Body of pancreas (tissue), 4 donors: ENCODE data around the gene NR3C2. TPM values are rescaled to one million over a fixed set of nuclear protein-coding genes. Genes with fewer than 3 reads are reported as not detected.
"Not testable (repeated sequence)": the region's sequence is repeated elsewhere in the genome, so short reads cannot be mapped to it uniquely, and the experiment has no call there.

ENCODE experiments used
- ATAC-seq: fragments of 150-250 bp; one replicate; pipeline ENCODE4 v1.9.1; 2016
- DNase-seq, 4 donors: peaks; one replicate each; pipeline ENCODE4 v3.0.0-alpha.2; 2019
- H3K27ac ChIP-seq, 4 donors: fragments of 200-600 bp; sonication (generic); 1 replicate in 3 of 4; 2 replicates in 1 of 4; pipeline versions ENCODE4 v1.5.1 to v1.6.1; 2016 to 2019; ENCODE audit warnings: mild to moderate bottlenecking in 1 of 4, mixed read lengths in 1 of 4, moderate library complexity in 1 of 4
- H3K27me3 ChIP-seq, 2 donors: fragments of 200-600 bp; sonication (generic); one replicate each; pipeline ENCODE4 v1.6.0; 2016; ENCODE audit warnings: mild to moderate bottlenecking in 1 of 2
- H3K36me3 ChIP-seq, 2 donors: fragments of 200-600 bp; sonication (generic); replicated peaks in 1 of 2; 2 replicates each; pipeline ENCODE4 v1.5.1; 2016; ENCODE audit warnings: low read depth in 2 of 2; ENCODE audit not compliant: insufficient read depth in 1 of 2
- H3K4me1 ChIP-seq: fragments of 200-600 bp; sonication (generic); one replicate; pipeline ENCODE4 v1.6.0; 2016
- H3K4me3 ChIP-seq, 2 donors: fragments of 200-600 bp; sonication (generic); 1 replicate in 1 of 2; 2 replicates in 1 of 2; pipeline ENCODE4 v1.5.1; 2016 to 2019
- H3K9me3 ChIP-seq, 3 donors: fragments of 200-600 bp; sonication (generic); 1 replicate in 2 of 3; 2 replicates in 1 of 3; pipeline ENCODE4 v1.5.1; 2016
- POLR2A ChIP-seq, 3 donors: fragments of 450-650 bp; IDR thresholded peaks; one replicate each; pipeline ENCODE4 v1.6.1; 2016; ENCODE audit warnings: antibody characterized with exemption in 3 of 3, mild to moderate bottlenecking in 2 of 3
- WGBS, 2 donors: methylation state at CpG; one replicate each; pipeline ENCODE4 v1.1.5; 2017; 5-methylcytosine and 5-hydroxymethylcytosine counted together
- intact Hi-C: fragments of 100-400 bp; cut with DNase I; formaldehyde crosslinking; loops from one replicate; pipeline ENCODE4 v1.15.1; 2023
- total RNA-seq, 2 donors: library from RNA; depleted of rRNA; stranded (reverse); fragments of >200 nt; gene quantifications; one replicate each; pipeline ENCODE4 v1.1.0, GENCODE V29; 2016
- TF ChIP-seq, protein P1 (sequence below), 7 experiments: fragments of 450-650 bp in 4 of 7; fragments of 200-600 bp in 3 of 7; sonication (generic) in 3 of 7; IDR thresholded peaks; one replicate each; pipeline ENCODE4 v1.5.1; 2016 to 2019; ENCODE audit warnings: antibody characterized with exemption in 7 of 7

NR3C2 gene
- total RNA-seq, 2 donors from 2014 or later = 14.8 to 18.8 TPM

DNA sequence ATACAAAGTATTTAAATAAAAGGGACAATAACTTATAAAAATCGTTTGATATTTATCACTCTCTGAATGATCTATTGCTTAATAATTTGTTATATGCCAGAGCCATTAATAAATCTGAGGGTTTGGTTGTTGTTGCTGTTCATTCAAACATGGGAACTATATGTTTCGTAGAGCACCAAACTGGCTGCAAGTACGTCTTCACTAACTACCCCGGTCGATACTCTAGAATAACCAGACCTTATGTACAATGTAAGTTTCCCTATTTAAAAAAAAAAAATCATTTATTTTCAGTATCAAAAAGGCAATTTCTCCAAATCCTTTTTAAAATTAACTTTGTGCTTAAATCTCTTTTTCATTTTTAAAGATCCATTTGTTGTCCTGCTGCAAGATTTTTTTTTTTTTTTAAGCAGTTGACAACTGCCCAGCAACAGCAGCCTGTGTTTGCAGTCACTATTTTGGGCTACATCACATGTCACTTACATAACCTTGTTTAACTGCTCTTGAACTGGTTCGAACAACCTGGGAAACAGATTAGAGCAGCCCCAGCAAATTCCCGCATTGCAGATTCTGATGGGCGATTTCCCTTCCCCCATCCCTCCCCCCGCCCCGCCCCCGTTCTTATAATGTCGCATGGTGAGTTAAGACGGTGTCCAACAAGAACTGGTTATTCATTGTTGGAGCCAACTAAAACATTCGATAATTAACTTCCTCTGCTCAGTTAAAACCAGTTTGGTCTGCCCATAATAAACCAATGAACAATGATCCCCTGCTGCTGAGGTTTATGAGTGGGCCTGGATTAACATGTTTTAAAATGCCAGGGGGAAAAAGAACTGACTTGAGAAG lies 238.9 kb downstream of the NR3C2 start:
- H3K27me3 ChIP-seq = no peaks in the 10 kb centered on the region
- DNase-seq (peak; percentile 69 to 87 (median 76)), ATAC-seq (peak; percentile 94)
- TF ChIP-seq POLR2A (IDR thresholded peaks at IDR 0.05) = no peak
- TF ChIP-seq, protein P1, sequence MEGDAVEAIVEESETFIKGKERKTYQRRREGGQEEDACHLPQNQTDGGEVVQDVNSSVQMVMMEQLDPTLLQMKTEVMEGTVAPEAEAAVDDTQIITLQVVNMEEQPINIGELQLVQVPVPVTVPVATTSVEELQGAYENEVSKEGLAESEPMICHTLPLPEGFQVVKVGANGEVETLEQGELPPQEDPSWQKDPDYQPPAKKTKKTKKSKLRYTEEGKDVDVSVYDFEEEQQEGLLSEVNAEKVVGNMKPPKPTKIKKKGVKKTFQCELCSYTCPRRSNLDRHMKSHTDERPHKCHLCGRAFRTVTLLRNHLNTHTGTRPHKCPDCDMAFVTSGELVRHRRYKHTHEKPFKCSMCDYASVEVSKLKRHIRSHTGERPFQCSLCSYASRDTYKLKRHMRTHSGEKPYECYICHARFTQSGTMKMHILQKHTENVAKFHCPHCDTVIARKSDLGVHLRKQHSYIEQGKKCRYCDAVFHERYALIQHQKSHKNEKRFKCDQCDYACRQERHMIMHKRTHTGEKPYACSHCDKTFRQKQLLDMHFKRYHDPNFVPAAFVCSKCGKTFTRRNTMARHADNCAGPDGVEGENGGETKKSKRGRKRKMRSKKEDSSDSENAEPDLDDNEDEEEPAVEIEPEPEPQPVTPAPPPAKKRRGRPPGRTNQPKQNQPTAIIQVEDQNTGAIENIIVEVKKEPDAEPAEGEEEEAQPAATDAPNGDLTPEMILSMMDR (IDR thresholded peaks at IDR 0.05) = no peak
- H3K4me1 ChIP-seq = peaks cover 26% of the 10 kb centered on the region
- H3K9me3 ChIP-seq = no peaks in the 10 kb centered on the region
- peak overlapping the region; percentile 67 to 93 (median 80) for H3K27ac ChIP-seq
- no peaks in the 10 kb centered on the region for H3K36me3 ChIP-seq
- no peak overlapping the region for H3K4me3 ChIP-seq
- intact Hi-C loops = no loop called here
- 11 to 14% methylated on average over 14 of the region's 14 CpGs for WGBS, 2 donors

GRCh38 chr4:148200960-148201359 lies 241.3 kb downstream of the NR3C2 start:
- WGBS, 2 donors = 93 to 98% methylated on average over 3 of the region's 3 CpGs

DNA sequence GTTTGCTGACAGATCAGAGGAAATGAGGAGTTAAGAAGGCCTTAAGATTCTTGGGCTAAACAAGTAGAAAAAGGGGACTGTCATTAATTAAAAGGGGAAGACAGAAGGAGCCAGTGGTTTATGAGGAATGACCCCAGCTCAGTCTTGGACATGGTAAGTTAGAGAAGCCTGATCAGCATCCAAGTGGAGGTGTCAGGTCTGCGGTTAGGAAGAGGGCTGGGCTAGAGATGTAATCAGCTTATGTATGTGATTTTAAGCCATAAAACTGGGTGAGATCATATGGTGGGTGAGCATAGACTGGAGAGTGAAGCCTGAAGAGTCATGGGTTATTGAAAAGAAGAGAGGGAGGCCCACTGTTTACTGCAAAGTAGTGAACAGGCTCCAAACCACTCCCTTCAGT lies 246.1 kb downstream of the NR3C2 start:
- intact Hi-C loops = no loop called here
- Histone ChIP-seq H3K4me3 (no peak overlapping the region), H3K27me3 (no peaks in the 10 kb centered on the region), H3K4me1 (peaks cover 4% of the 10 kb centered on the region), H3K27ac (no peak overlapping the region), H3K9me3 (no peaks in the 10 kb centered on the region), H3K36me3 (peaks cover 0 to 6% of the 10 kb centered on the region in 2 donors)
- DNase-seq (no peak), ATAC-seq (no peak)
- TF ChIP-seq POLR2A (IDR thresholded peaks at IDR 0.05) = no peak
- TF ChIP-seq, protein P1 (IDR thresholded peaks at IDR 0.05) = no peak
- WGBS, 2 donors = 92 to 94% methylated on average over 1 of the region's 1 CpG

More at GRCh38 chr4:148200960-148201359, 241.3 kb downstream of the NR3C2 start:
- no peak overlapping the region for H3K27ac ChIP-seq
- TF ChIP-seq, protein P1 (IDR thresholded peaks at IDR 0.05) = no peak
- no peak for TF ChIP-seq POLR2A (IDR thresholded peaks at IDR 0.05)
- intact Hi-C loops = no loop called here
- H3K4me3 ChIP-seq = no peak overlapping the region
- H3K4me1 ChIP-seq = peaks cover 28% of the 10 kb centered on the region
- H3K9me3 ChIP-seq = no peaks in the 10 kb centered on the region
- ATAC-seq (no peak), DNase-seq (no peak)
- no peaks in the 10 kb centered on the region for H3K36me3 ChIP-seq
- H3K27me3 ChIP-seq = no peaks in the 10 kb centered on the region

GRCh38 chr4:148192526-148192925 lies 249.7 kb downstream of the NR3C2 start:
- intact Hi-C loops = no loop called here
- H3K27ac ChIP-seq = no peak overlapping the region
- H3K4me3 ChIP-seq = no peak overlapping the region
- TF ChIP-seq, protein P1 (IDR thresholded peaks at IDR 0.05) = no peak
- no peak for TF ChIP-seq POLR2A (IDR thresholded peaks at IDR 0.05)
- no peaks in the 10 kb centered on the region for H3K9me3 ChIP-seq
- no peak for DNase-seq
- no peak for ATAC-seq
- 91 to 93% methylated on average over 3 of the region's 3 CpGs for WGBS, 2 donors
- peaks cover 0 to 6% of the 10 kb centered on the region in 2 donors for H3K36me3 ChIP-seq
- H3K4me1 ChIP-seq = no peaks in the 10 kb centered on the region
- no peaks in the 10 kb centered on the region for H3K27me3 ChIP-seq

- not testable (repeated sequence) for H3K4me1 ChIP-seq, H3K27me3 ChIP-seq, H3K4me3 ChIP-seq, H3K27ac ChIP-seq, ATAC-seq, H3K36me3 ChIP-seq, H3K9me3 ChIP-seq, DNase-seq
- intact Hi-C loops = loop anchor here (10.0 kb wide), 1 partner anchor 857 kb away; no protein-coding TSS in a partner anchor
- 69 to 70% methylated on average over 5 of the region's 5 CpGs for WGBS, 2 donors
Measured at GRCh38 chr4:148187454-148188222, 254.6 kb downstream of the NR3C2 start.
